ENCODE results near the gene WNT8B. TPM values are rescaled to one million over a fixed set of nuclear protein-coding genes. Genes with fewer than 3 reads are reported as not detected.

The WNT8B gene
- total and polyA plus RNA-seq, 2 of the 13 experiments (the other 11 are each of a cell fraction or from before 2014, with no cell fraction given), result 0.07 to 0.20 TPM

GRCh38 chr10:100438674-100439315, 24.0 kb upstream of the WNT8B start:
- Histone ChIP-seq H3K4me1 (ENCODE audit: insufficient read depth, low read length) (no peaks in the 10 kb centered on the region), H3K36me3 (replicated peaks in 1 of 2; ENCODE audit: control insufficient read depth in 1 of 2, insufficient read depth in 2 of 2, low read length in 2 of 2) (no peaks in the 10 kb centered on the region), H3K79me2 (ENCODE audit: insufficient read depth, low read length) (no peaks in the 10 kb centered on the region), H3K27me3 (ENCODE audit: control insufficient read depth in 1 of 2, insufficient read depth in 2 of 2, low read length in 2 of 2) (no peaks in the 10 kb centered on the region), H3K27ac (ENCODE audit: extremely low read length, insufficient read depth, low read length) (no peak overlapping the region), H3K9me3 (ENCODE audit: low read length) (no peaks in the 10 kb centered on the region), H4K20me1 (ENCODE audit: insufficient read depth, low read length) (no peaks in the 10 kb centered on the region), H3K4me3 (replicated peaks in 1 of 3; ENCODE audit: insufficient read depth in 1 of 3, low read depth in 2 of 3, low read length in 3 of 3) (no peak overlapping the region), H3K4me2 (ENCODE audit: low read depth, low read length) (no peak overlapping the region), H3K9ac (ENCODE audit: insufficient read depth, low read depth, low read length) (no peak overlapping the region), H2AFZ (ENCODE audit: low read length) (no peak overlapping the region)
- ATAC-seq (no peak), FAIRE-seq (no peak), DNase-seq (ENCODE audit: low spot score) (no peak)
- TF ChIP-seq TEF (CRISPR knock-in tag; IDR thresholded peaks at IDR 0.05), result no peak
- no peak for TF ChIP-seq PAF1 (CRISPR knock-in tag; IDR thresholded peaks at IDR 0.05)
- TF ChIP-seq ZNF598 (CRISPR knock-in tag; IDR thresholded peaks at IDR 0.05; ENCODE audit: borderline replicate concordance), result no peak
- TF ChIP-seq AGO1 (IDR thresholded peaks at IDR 0.05; ENCODE audit: low read depth, low read length, poor library complexity, severe bottlenecking), result no peak
- no peak for TF ChIP-seq NR2F2 (IDR thresholded peaks at IDR 0.05; ENCODE audit: borderline replicate concordance, low read depth)
- WGBS (ENCODE audit: low lambda C conversion rate), result 57% methylated on average over 6 of the region's 6 CpGs
- BruUV-seq (replicated peaks), result no TSS peak
- ChIA-PET POLR2A (no interaction called here), CTCF (ENCODE audit: low intra/inter-chr PET ratio, low total read pairs) (no interaction called here)
- in situ Hi-C loops (cut with HindIII; ENCODE audit: extremely low pct_ligation_motif_present, low pct_unique_long_range_greater_than_20kb) (loop anchor here (5.0 kb wide), 1 partner anchor 69 kb away; no protein-coding TSS in a partner anchor), intact Hi-C loops (cut with micrococcal nuclease; ENCODE audit: unreplicated experiment) (no loop called here)

GRCh38 chr10:100442548-100442947, 20.3 kb upstream of the WNT8B start:
- Histone ChIP-seq H4K20me1 (ENCODE audit: insufficient read depth, low read length) (no peaks in the 10 kb centered on the region), H3K4me1 (ENCODE audit: insufficient read depth, low read length) (no peaks in the 10 kb centered on the region), H3K27ac (ENCODE audit: extremely low read length, insufficient read depth, low read length) (no peak overlapping the region), H3K4me2 (ENCODE audit: low read depth, low read length) (no peak overlapping the region), H3K36me3 (replicated peaks in 1 of 2; ENCODE audit: control insufficient read depth in 1 of 2, insufficient read depth in 2 of 2, low read length in 2 of 2) (no peaks in the 10 kb centered on the region), H3K27me3 (ENCODE audit: control insufficient read depth in 1 of 2, insufficient read depth in 2 of 2, low read length in 2 of 2) (no peaks in the 10 kb centered on the region), H2AFZ (ENCODE audit: low read length) (no peak overlapping the region), H3K79me2 (ENCODE audit: insufficient read depth, low read length) (no peaks in the 10 kb centered on the region), H3K9me3 (ENCODE audit: low read length) (no peaks in the 10 kb centered on the region), H3K4me3 (replicated peaks in 1 of 3; ENCODE audit: insufficient read depth in 1 of 3, low read depth in 2 of 3, low read length in 3 of 3) (no peak overlapping the region), H3K9ac (ENCODE audit: insufficient read depth, low read depth, low read length) (no peak overlapping the region)
- CTCF ChIA-PET (ENCODE audit: low intra/inter-chr PET ratio, low total read pairs), result no interaction called here
- intact Hi-C loops (cut with micrococcal nuclease; ENCODE audit: unreplicated experiment) (no loop called here), in situ Hi-C loops (cut with HindIII; ENCODE audit: extremely low pct_ligation_motif_present, low pct_unique_long_range_greater_than_20kb) (no loop called here)
- ATAC-seq, result no peak
- POLR2A ChIA-PET, result interaction anchor here (0.6 kb wide), 1 partner anchor 69 kb away, joined by 3 read pairs; no protein-coding TSS in a partner anchor
- BruUV-seq (replicated peaks), result no TSS peak
- no peak for FAIRE-seq
- no peak for TF ChIP-seq TFAP4 (IDR thresholded peaks at IDR 0.05; ENCODE audit: borderline replicate concordance, low read depth)
- no peak for TF ChIP-seq ZNF776 (CRISPR knock-in tag; IDR thresholded peaks at IDR 0.05)
- no peak for TF ChIP-seq ZZZ3 (CRISPR knock-in tag; IDR thresholded peaks at IDR 0.05; ENCODE audit: borderline replicate concordance)
- no peak for TF ChIP-seq KDM2A (CRISPR knock-in tag; IDR thresholded peaks at IDR 0.05; ENCODE audit: borderline replicate concordance, low read depth)
- TF ChIP-seq ZNF549 (CRISPR knock-in tag; IDR thresholded peaks at IDR 0.05), result no peak
- TF ChIP-seq ARNT2 (CRISPR knock-in tag; IDR thresholded peaks at IDR 0.05; ENCODE audit: low read depth), result no peak
- no peak for TF ChIP-seq THYN1 (CRISPR knock-in tag; IDR thresholded peaks at IDR 0.05; ENCODE audit: borderline replicate concordance, low read depth)
- TF ChIP-seq ZBTB44 (CRISPR knock-in tag; IDR thresholded peaks at IDR 0.05), result no peak
- TF ChIP-seq NFE2L2 (IDR thresholded peaks at IDR 0.05; ENCODE audit: low read length), result no peak
- no peak for TF ChIP-seq ZFY (CRISPR knock-in tag; IDR thresholded peaks at IDR 0.05)
- no peak for TF ChIP-seq ZFP36L2 (CRISPR knock-in tag; IDR thresholded peaks at IDR 0.05)
- 10% methylated on average over 3 of the region's 3 CpGs for WGBS (ENCODE audit: low lambda C conversion rate)
- DNase-seq (ENCODE audit: low spot score), result no peak

Measured in HepG2 (cell line).